Panc1 (cell line): ENCODE results near the gene DSCAM. TPM values are rescaled to one million over a fixed set of nuclear protein-coding genes. Genes with fewer than 3 reads are reported as not detected.

Source experiments
- ATAC-seq: fragments of 200-7000 bp; cut with Tn5 transposase; 2 replicates; pipeline ENCODE4 v1.9.1; 2020; ENCODE audit warnings: mild to moderate bottlenecking, moderate library complexity
- BruUV-seq: library from RNA; stranded (reverse); fragments of 400-500 nt; replicated peaks from 2 replicates; lab custom pipeline; 2021; lab: Mats Ljungman, UMichigan
- CTCF ChIA-PET: fragments of 300-600 bp; sonication (Branson Sonifier 250); formaldehyde crosslinking; loops from one replicate; lab custom pipeline; 2022; ENCODE audit warnings: antibody characterized with exemption; lab: Charles Lee
- POLR2A ChIA-PET: fragments of 300-600 bp; sonication (Branson Sonifier 250); formaldehyde crosslinking; loops from one replicate; lab custom pipeline; 2022; ENCODE audit warnings: antibody characterized with exemption; lab: Charles Lee
- DNase-seq: peaks from one replicate; pipeline ENCODE4 v3.0.0-alpha.2; 2010; ENCODE audit warnings: low read depth, low spot score
- H3K27ac ChIP-seq: 2 replicates; pipeline ENCODE4 v1.5.1; 2011; ENCODE audit warnings: mild to moderate bottlenecking, low read length, inconsistent platforms
- H3K27me3 ChIP-seq: fragments of 200-500 bp; sonication (Bioruptor generic); 2 replicates; pipeline ENCODE4 v1.6.0; 2014; ENCODE audit warnings: low read length, inconsistent platforms; ENCODE audit not compliant: control insufficient read depth, insufficient read depth
- H3K36me3 ChIP-seq: fragments of 200-500 bp; sonication (Bioruptor generic); 2 replicates; pipeline ENCODE4 v1.5.1; 2014; ENCODE audit warnings: inconsistent platforms, mild to moderate bottlenecking, low read length, moderate library complexity; ENCODE audit not compliant: control insufficient read depth, insufficient read depth
- H3K4me1 ChIP-seq: 2 replicates; pipeline ENCODE4 v1.5.1; 2011; ENCODE audit warnings: inconsistent platforms, mild to moderate bottlenecking, low read length, moderate library complexity; ENCODE audit not compliant: control insufficient read depth, insufficient read depth
- H3K4me3 ChIP-seq, 2 experiments: 2 replicates each; pipeline ENCODE4 v1.5.1; 2011 to 2012; ENCODE audit warnings: low read depth in 2 of 2, low read length in 2 of 2, mild to moderate bottlenecking in 2 of 2, inconsistent platforms in 1 of 2, moderate library complexity in 1 of 2
- H3K9me3 ChIP-seq: fragments of 200-500 bp; sonication (Bioruptor generic); 2 replicates; pipeline ENCODE4 v1.5.1; 2014; ENCODE audit warnings: low read depth, mild to moderate bottlenecking, inconsistent platforms, low read length, moderate library complexity; ENCODE audit not compliant: control insufficient read depth, insufficient read depth
- CTCF ChIP-seq: fragments of 450-650 bp; IDR thresholded peaks from 2 replicates; pipeline ENCODE4 v1.5.1; 2017; ENCODE audit warnings: mild to moderate bottlenecking
- POLR2AphosphoS5 ChIP-seq: IDR thresholded peaks from 2 replicates; pipeline ENCODE4 v1.6.1; 2012; ENCODE audit warnings: mild to moderate bottlenecking, low read depth, low read length, moderate library complexity
- REST ChIP-seq, 2 experiments: IDR thresholded peaks; 2 replicates each; pipeline ENCODE4 v1.6.1; 2011 to 2012; ENCODE audit warnings: low read depth in 2 of 2, control low read depth in 1 of 2, low read length in 1 of 2, mild to moderate bottlenecking in 1 of 2, moderate library complexity in 1 of 2; ENCODE audit not compliant: insufficient read depth in 1 of 2
- SIN3A ChIP-seq: IDR thresholded peaks from 2 replicates; pipeline ENCODE4 v1.6.1; 2012; ENCODE audit warnings: low read depth, mild to moderate bottlenecking, low read length, moderate library complexity, borderline replicate concordance; ENCODE audit not compliant: insufficient read depth
- TCF7L2 ChIP-seq: IDR thresholded peaks from 2 replicates; pipeline ENCODE4 v1.6.1; 2011; ENCODE audit warnings: mild to moderate bottlenecking, low read depth, low read length, inconsistent platforms
- in situ Hi-C: cut with HindIII; loops from 2 replicates; pipeline ENCODE4 v1.10.0; 2016; ENCODE audit warnings: low sequenced_read_pairs, low pct_unique_long_range_greater_than_20kb
- intact Hi-C: fragments of 100-400 bp; cut with micrococcal nuclease; formaldehyde crosslinking; loops from one replicate; pipeline ENCODE4 v1.10.0; 2022; ENCODE audit not compliant: unreplicated experiment
- total RNA-seq: library from RNA; stranded (reverse); gene quantifications from one replicate; pipeline ENCODE4 v1.2.1, GENCODE V29; 2021; ENCODE audit not compliant: unreplicated experiment

Gene DSCAM
- total RNA-seq, 1 experiment from 2014 or later: not detected

- H3K4me3 ChIP-seq: no peak overlapping the region
- ATAC-seq: no peak
- no peaks in the 10 kb centered on the region for H3K9me3 ChIP-seq
- CTCF ChIA-PET: no interaction called here
- intact Hi-C loops (no loop called here), in situ Hi-C loops (no loop called here)
- TF ChIP-seq TCF7L2 (no peak), POLR2AphosphoS5 (no peak), CTCF (no peak), SIN3A (no peak), REST (IDR thresholded peaks at IDR 0.05; ENCODE audit: insufficient read depth in 1 of 2, low read depth in 2 of 2, low read length in 1 of 2) (no peak)
- DNase-seq: no peak
- no peak overlapping the region for H3K27ac ChIP-seq
- BruUV-seq: no TSS peak
- no peaks in the 10 kb centered on the region for H3K27me3 ChIP-seq
- POLR2A ChIA-PET: no interaction called here
- H3K36me3 ChIP-seq: no peaks in the 10 kb centered on the region
- no peaks in the 10 kb centered on the region for H3K4me1 ChIP-seq
Measured at GRCh38 chr21:40340357-40340756, 506.6 kb downstream of the DSCAM start.

GRCh38 chr21:40339050-40339449, 507.9 kb downstream of the DSCAM start:
- no peak overlapping the region for H3K27ac ChIP-seq
- in situ Hi-C loops: no loop called here
- H3K4me3 ChIP-seq: no peak overlapping the region
- ChIA-PET CTCF (no interaction called here), POLR2A (no interaction called here)
- H3K27me3 ChIP-seq: no peaks in the 10 kb centered on the region
- ATAC-seq (no peak), DNase-seq (no peak)
- H3K4me1 ChIP-seq: no peaks in the 10 kb centered on the region
- BruUV-seq: no TSS peak
- H3K9me3 ChIP-seq: no peaks in the 10 kb centered on the region
- intact Hi-C loops: no loop called here
- no peak for TF ChIP-seq REST (IDR thresholded peaks at IDR 0.05; ENCODE audit: insufficient read depth in 1 of 2, low read depth in 2 of 2, low read length in 1 of 2)
- no peak for TF ChIP-seq CTCF
- TF ChIP-seq POLR2AphosphoS5: no peak
- TF ChIP-seq TCF7L2: no peak
- TF ChIP-seq SIN3A: no peak
- H3K36me3 ChIP-seq: no peaks in the 10 kb centered on the region
